Smooth muscle cell (in vitro differentiated cells): ENCODE data around the gene SAYSD1. TPM values are rescaled to one million over a fixed set of nuclear protein-coding genes. Genes with fewer than 3 reads are reported as not detected.

ENCODE experiments used
- DNase-seq: peaks from one replicate; lab custom pipeline; 2025; ENCODE audit not compliant: unreplicated experiment; lab: John Stamatoyannopoulos, UW
- H2AFZ ChIP-seq: fragments of 200-600 bp; sonication (generic); 2 replicates; pipeline ENCODE4 v1.6.0; 2016; ENCODE audit warnings: antibody characterized with exemption, low read depth, mild to moderate bottlenecking
- H3F3A ChIP-seq: fragments of 200-600 bp; sonication (generic); 2 replicates; pipeline ENCODE4 v1.6.0; 2017; ENCODE audit warnings: antibody characterized with exemption, low read depth
- H3K27ac ChIP-seq: fragments of 200-600 bp; sonication (generic); 2 replicates; pipeline ENCODE4 v1.5.1; 2016; ENCODE audit warnings: low read depth, mild to moderate bottlenecking
- H3K27me3 ChIP-seq: fragments of 200-600 bp; sonication (generic); 2 replicates; pipeline ENCODE4 v1.6.1; 2016; ENCODE audit warnings: low read depth, mild to moderate bottlenecking
- H3K36me3 ChIP-seq: fragments of 200-600 bp; sonication (generic); 2 replicates; pipeline ENCODE4 v1.5.1; 2016; ENCODE audit warnings: low read depth
- H3K4me1 ChIP-seq: fragments of 200-600 bp; sonication (generic); 2 replicates; pipeline ENCODE4 v1.5.1; 2016; ENCODE audit warnings: low read depth
- H3K4me2 ChIP-seq: fragments of 200-600 bp; sonication (generic); 2 replicates; pipeline ENCODE4 v1.6.0; 2016; ENCODE audit warnings: mild to moderate bottlenecking
- H3K4me3 ChIP-seq: fragments of 200-600 bp; sonication (generic); 2 replicates; pipeline ENCODE4 v1.5.1; 2016; ENCODE audit warnings: mild to moderate bottlenecking
- H3K79me2 ChIP-seq: fragments of 200-600 bp; sonication (generic); 2 replicates; pipeline ENCODE4 v1.6.0; 2016; ENCODE audit warnings: low read depth, mild to moderate bottlenecking
- H3K9ac ChIP-seq: fragments of 200-600 bp; sonication (generic); 2 replicates; pipeline ENCODE4 v1.6.0; 2016; ENCODE audit warnings: low read depth
- H3K9me3 ChIP-seq: fragments of 200-600 bp; sonication (generic); replicated peaks from 2 replicates; pipeline ENCODE4 v1.5.1; 2016; ENCODE audit warnings: low read depth
- H4K20me1 ChIP-seq: fragments of 200-600 bp; sonication (generic); 2 replicates; pipeline ENCODE4 v1.6.0; 2016; ENCODE audit warnings: low read depth
- CTCF ChIP-seq: fragments of 200-600 bp; sonication (generic); IDR thresholded peaks from 2 replicates; pipeline ENCODE4 v1.5.1; 2017; ENCODE audit warnings: borderline replicate concordance, mild to moderate bottlenecking, antibody characterized with exemption; ENCODE audit not compliant: insufficient read depth, poor library complexity, severe bottlenecking
- WGBS: methylation state at CpG from one replicate; pipeline ENCODE4 v1.1.7; 2016; ENCODE audit warnings: low lambda C conversion rate; 5-methylcytosine and 5-hydroxymethylcytosine counted together
- polyA plus RNA-seq: library from polyadenylated mRNA; unstranded; fragments of >200 nt; fragmentation: Nextera tagmentation; extraction: Ambion mirVana; gene quantifications from 2 replicates; pipeline ENCODE4 v1.2.1, GENCODE V29; 2016
- total RNA-seq: library from RNA; depleted of rRNA; stranded (reverse); fragments of >200 nt; gene quantifications from 2 replicates; pipeline ENCODE4 v1.2.3, GENCODE V29; 2014

Gene SAYSD1
- total and polyA plus RNA-seq, 2 experiments from 2014 or later = 6.3 to 7.7 TPM

DNA sequence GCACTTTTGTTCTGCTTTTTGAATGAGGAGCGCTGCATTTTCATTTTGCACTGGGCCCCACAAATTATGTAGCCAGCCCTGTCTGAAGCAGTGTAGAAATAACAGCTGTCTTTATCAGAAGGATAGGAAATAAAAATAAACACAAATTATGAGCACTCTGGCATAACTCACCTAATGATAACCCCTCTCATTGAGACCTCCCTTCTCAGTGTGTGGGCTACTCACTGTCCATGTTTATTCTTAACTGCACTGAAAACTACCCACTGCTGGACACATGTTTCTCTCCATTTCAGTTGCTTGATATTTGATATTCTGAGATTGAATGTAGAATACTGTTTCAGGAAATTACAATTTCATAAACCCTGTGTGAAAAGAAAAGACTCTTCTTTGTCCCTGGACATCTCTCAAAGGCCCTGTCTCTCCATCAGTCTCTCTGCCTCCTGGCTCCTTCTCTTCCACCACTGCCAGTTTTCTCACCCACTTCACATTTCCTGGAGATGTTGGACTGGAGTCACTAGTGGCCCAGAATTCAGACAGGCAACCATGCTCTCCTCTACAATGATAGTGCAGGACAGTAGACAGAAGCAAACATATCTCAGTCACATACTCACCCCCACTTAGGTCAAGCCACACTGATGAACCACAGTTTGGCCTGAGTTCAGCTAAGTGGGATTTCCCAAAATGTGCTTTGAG, 29.6 kb upstream of the SAYSD1 start:
- no peak overlapping the region for H3K4me2 ChIP-seq
- no peaks in the 10 kb centered on the region for H3F3A ChIP-seq
- H3K36me3 ChIP-seq = no peaks in the 10 kb centered on the region
- H3K4me1 ChIP-seq = no peaks in the 10 kb centered on the region
- H3K9ac ChIP-seq = no peak overlapping the region
- H3K79me2 ChIP-seq = no peaks in the 10 kb centered on the region
- no peak overlapping the region for H3K27ac ChIP-seq
- H2AFZ ChIP-seq = no peak overlapping the region
- DNase-seq = no peak
- H3K27me3 ChIP-seq = peaks cover 29% of the 10 kb centered on the region
- H3K9me3 ChIP-seq = no peaks in the 10 kb centered on the region
- 100% methylated on average over 1 of the region's 1 CpG for WGBS
- no peak for TF ChIP-seq CTCF
- H4K20me1 ChIP-seq = no peaks in the 10 kb centered on the region
- no peak overlapping the region for H3K4me3 ChIP-seq

DNA sequence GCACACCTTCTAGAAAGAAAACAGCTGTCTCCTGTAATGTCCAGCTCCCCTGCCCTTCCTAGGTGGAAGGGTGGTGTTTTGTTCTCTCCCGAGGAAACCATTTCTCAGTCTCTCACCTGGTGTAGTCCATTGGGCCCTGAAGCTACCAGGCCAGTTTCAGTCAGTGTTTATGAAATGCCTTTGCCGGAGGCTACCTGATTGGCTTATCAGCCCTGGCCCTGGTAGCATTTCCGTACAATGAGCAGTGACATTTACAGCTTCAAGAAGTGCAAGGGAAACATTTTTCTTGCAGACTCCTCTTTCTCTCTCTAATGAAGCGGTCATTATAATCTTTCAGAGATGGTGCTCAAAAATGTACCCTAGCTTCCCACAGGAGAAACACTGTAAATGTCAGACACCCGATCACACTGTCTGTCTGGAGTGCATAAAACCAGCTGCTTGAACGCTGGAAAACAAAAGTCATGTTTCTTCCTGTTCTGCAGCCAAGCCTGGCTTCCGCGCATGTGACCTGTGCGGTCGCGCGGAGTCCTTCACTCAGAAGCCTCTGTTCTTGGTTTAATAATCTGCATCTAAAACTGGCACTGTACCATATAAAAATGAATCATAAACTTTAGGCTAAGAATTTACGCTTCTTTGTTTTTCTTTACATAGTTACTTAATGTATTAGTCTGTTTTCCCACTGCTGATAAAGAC, 28.4 kb upstream of the SAYSD1 start:
- no peak for DNase-seq
- Histone ChIP-seq H4K20me1 (no peaks in the 10 kb centered on the region), H3K4me2 (no peak overlapping the region), H3K4me3 (no peak overlapping the region), H3K4me1 (no peaks in the 10 kb centered on the region), H2AFZ (no peak overlapping the region), H3K9me3 (no peaks in the 10 kb centered on the region), H3K27ac (no peak overlapping the region), H3K27me3 (peaks cover 16% of the 10 kb centered on the region), H3K9ac (no peak overlapping the region), H3F3A (no peaks in the 10 kb centered on the region), H3K36me3 (no peaks in the 10 kb centered on the region), H3K79me2 (no peaks in the 10 kb centered on the region)
- no peak for TF ChIP-seq CTCF
- 84% methylated on average over 13 of the region's 13 CpGs for WGBS

DNA sequence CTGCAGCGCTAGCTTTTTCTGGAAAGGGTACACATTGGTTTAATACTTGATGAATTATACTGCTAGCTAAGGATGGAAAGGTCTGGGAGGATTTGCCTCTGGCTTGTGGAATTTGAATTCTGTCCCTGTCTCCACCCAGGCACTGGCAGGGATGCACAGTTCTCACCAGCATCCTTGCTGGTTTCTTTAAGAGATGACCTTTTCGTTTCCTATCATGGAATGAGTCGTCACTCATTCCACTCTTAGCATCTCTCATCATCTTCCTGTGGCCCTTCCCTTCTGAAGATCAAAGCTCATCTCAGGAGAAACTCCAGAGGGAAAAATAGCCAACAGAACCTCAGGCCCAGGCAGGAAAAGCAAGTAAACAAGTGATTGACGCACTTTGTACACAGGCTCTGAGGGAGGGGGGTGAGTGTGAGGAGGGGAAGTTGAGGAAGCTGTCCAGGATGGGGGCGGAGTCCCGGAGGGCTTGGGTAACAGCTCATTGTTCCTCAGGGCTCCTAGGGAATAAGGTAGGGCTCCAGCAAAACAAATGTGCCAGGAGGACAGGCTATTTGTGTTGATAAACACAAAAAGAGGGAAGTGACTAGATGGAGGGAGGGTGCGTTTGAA, 25.7 kb upstream of the SAYSD1 start:
- Histone ChIP-seq H2AFZ (no peak overlapping the region), H3K4me1 (no peaks in the 10 kb centered on the region), H3K9ac (no peak overlapping the region), H3F3A (no peaks in the 10 kb centered on the region), H3K79me2 (no peaks in the 10 kb centered on the region), H4K20me1 (no peaks in the 10 kb centered on the region), H3K4me2 (no peak overlapping the region), H3K27ac (no peak overlapping the region), H3K4me3 (no peak overlapping the region), H3K36me3 (no peaks in the 10 kb centered on the region), H3K27me3 (peaks cover 6% of the 10 kb centered on the region), H3K9me3 (no peaks in the 10 kb centered on the region)
- 84% methylated on average over 7 of the region's 7 CpGs for WGBS
- TF ChIP-seq CTCF = no peak
- no peak for DNase-seq
